GM18867 (cell line): ENCODE results near the gene OR2AE1.

Source experiments
- ATAC-seq: cut with Tn5 transposase; IDR thresholded peaks from one replicate; pipeline ENCODE4 v1.9.1; 2021; ENCODE audit warnings: mild to moderate bottlenecking, moderate library complexity; ENCODE audit not compliant: unreplicated experiment

The OR2AE1 gene

GRCh38 chr7:99860281-99861127, 16.3 kb downstream of the OR2AE1 start:
- no peak for ATAC-seq

- ATAC-seq: no peak
Measured at GRCh38 chr7:99855236-99855635, 21.6 kb downstream of the OR2AE1 start.

GRCh38 chr7:99848420-99849216, 28.2 kb downstream of the OR2AE1 start:
- no peak for ATAC-seq

- no peak for ATAC-seq
Measured at GRCh38 chr7:99844328-99844727, 32.5 kb downstream of the OR2AE1 start.

- ATAC-seq: no peak
Measured at GRCh38 chr7:99843808-99844207, 33.0 kb downstream of the OR2AE1 start.

DNA sequence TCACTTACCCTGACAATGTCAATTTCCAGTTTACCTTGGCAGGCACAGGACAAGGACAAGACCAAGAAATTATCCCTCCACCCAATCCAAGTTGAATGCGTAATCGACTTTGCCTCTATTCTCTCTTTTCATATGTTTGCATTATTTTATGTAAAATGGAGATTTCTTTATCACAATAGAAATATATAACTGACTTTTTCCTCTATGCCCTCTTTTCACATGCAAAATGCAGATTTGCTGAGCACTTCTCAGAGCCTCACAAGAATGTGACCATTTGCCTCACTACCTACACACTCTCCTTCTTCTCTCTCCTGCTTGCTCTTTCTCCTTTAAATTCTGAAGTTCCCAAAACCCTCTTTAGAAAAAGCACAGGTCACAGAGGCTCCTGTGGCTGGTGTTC, 33.9 kb downstream of the OR2AE1 start:
- ATAC-seq: no peak

- no peak for ATAC-seq
Measured at GRCh38 chr7:99840136-99840869, 36.5 kb downstream of the OR2AE1 start.

DNA sequence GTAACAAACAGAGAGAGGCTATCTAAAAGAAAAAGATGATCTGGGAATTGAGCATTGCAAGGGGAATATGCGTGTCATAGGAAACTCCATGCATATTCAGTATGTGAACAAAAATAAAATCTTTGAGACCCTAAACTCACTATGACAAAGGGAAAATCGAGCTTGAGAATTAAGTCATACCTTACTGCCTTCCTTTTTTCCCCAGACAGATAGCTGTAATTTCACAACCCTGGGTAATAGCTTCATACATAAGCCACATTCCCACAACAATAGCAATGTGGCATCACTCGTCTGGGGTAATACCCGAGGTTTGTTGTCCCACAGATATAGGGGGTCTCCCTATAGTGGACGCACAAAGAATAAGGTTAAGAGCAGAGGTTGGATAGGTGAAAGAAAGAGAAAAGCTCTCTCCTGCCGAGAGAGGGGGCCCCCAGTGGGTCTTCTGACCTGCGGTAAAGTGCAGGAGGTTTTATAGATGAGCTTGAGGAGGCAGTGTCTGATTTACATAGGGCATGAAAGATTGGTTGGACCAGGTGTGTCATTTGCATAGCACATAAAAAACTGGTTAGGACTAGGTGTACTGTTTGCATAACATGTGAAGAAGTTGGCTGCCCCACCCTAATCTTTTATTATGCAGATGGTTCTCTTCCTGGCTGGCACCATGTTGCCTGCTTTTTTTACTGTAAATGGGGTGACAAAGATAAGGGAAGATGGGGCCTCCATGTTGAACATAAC, 37.4 kb downstream of the OR2AE1 start:
- ATAC-seq: no peak

- ATAC-seq: no peak
Measured at GRCh38 chr7:99837649-99838361, 39.0 kb downstream of the OR2AE1 start.

DNA sequence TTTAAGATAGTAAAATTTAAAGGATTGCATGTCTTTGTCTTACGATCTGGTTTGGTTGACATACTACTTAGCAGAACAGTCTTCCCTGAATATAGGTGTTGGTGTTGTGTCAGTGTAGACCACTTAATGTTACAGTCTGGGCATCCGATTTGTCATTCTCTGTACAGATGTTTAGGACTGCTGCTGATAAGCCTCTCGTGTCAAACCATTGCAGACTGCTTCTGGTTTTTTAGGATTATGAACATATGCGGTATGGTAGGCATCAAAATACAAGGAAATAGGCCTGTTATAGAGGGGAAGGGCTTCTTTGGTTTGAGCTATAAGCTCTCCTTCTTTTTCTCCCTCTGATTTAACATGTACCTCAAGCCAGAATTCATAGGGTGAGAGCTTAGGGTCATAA, 41.6 kb downstream of the OR2AE1 start:
- no peak for ATAC-seq

DNA sequence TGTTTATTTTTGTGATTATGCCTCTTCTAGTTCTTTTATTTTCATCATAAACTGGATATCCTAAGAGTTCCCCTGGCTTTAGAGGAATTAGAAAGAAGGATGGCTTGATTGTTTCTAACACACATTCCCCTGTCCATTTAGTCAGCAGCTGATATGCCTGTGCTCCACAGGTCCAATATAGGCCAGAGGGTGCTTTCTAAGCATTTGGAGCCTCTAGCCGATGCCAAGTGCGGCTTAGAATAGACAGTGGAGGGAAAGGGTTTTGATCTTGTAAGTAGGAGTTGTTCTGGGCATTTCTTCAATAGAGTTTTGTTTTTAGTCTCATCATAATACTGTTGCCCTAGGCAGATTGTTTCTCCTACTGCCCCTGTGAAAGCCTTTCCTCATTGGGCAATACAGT, 42.5 kb downstream of the OR2AE1 start:
- no peak for ATAC-seq

- ATAC-seq: no peak
Measured at GRCh38 chr7:99833289-99833877, 43.5 kb downstream of the OR2AE1 start.

GRCh38 chr7:99831595-99831994, 45.2 kb downstream of the OR2AE1 start:
- ATAC-seq: no peak

DNA sequence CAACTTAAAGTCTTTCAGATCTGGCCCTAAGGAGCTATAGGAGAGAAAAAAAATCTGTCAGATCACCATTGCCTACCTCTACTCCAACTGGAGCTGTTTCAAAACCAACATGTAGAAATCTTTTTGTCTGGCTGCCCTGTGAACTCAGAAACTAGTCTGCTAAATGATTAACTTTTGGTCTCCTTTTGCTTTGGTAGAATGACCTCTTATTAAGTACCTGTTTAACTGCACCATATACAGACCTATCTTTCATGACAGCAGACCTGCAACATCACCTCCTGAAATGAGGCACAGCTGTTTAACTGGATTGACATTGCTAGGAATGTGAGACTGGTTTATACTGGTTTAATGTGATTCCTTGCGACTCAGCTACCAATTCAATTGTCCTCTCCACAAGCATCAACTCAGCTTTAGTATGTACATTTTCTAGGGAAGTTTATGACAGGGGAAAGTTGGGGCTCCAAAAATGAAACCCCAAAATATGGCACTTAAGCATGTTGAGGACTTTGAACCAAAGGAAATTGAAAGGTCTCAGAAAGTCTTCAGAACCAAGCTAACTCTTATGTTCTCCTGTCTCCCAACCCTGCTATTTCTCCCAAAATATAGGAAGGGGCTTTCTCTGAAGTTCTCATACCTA, 47.2 kb downstream of the OR2AE1 start:
- ATAC-seq: no peak

GRCh38 chr7:99828811-99829210, 48.0 kb downstream of the OR2AE1 start:
- ATAC-seq: no peak

- no peak for ATAC-seq
Measured at GRCh38 chr7:99827040-99827778, 49.6 kb downstream of the OR2AE1 start.
